NCI-H146 treated with DMSO at 0.1 percent for 48 hours (cell line): ENCODE measurements around the gene SNX15.
"Not testable (repeated sequence)": the region's sequence is repeated elsewhere in the genome, so short reads cannot be mapped to it uniquely, and the experiment has no call there.

Source experiments
- DNase-seq: peaks from one replicate; lab custom pipeline; 2025; ENCODE audit not compliant: unreplicated experiment; lab: John Stamatoyannopoulos, UW

The SNX15 gene, protein sequence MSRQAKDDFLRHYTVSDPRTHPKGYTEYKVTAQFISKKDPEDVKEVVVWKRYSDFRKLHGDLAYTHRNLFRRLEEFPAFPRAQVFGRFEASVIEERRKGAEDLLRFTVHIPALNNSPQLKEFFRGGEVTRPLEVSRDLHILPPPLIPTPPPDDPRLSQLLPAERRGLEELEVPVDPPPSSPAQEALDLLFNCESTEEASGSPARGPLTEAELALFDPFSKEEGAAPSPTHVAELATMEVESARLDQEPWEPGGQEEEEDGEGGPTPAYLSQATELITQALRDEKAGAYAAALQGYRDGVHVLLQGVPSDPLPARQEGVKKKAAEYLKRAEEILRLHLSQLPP

DNA sequence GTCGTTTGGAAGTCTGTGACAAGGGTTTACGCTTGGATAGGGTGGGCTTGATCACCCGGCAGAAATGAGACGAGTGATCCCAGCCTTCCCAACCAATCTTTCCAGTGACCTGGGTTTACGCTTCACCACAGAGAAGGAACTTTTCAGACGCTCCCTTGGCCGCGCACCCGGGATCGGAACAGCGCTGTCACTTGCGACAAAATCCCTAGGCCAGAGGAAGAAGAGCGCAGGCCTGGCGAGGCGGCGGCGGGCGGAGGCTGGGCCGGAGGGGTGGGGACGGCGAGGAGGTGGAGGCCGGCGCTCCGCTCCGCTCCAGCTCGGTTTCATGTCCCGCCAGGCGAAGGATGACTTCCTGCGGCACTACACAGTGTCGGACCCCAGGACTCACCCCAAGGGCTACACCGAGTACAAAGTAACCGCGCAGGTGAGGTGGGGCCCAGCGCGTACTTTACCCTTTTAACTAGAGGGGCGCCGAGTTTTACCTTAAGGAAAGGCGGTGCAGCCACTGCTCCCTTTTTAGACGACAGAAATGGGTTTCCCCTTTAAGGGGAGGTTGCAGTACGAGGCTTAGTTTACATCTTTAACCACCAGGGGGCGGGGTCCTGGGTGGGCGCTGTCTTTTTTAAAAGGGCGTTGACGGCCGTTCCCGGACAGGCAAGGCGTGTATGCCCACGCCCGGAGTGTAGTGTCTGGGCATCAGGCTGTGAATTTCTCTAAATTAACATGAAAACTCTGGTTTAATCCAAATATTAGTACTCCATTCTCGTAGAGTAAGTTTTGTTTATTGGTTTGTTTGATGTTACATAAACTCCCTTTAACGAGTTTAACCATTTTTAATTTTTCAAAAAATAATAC lies at the start of gene SNX15:
Gene SNX15, plus strand, starts transcription at position 227 of the 855 bp plus-strand sequence. Its CDS starts 99 bp downstream, at position 326.
- peak; percentile 96 for DNase-seq

DNA sequence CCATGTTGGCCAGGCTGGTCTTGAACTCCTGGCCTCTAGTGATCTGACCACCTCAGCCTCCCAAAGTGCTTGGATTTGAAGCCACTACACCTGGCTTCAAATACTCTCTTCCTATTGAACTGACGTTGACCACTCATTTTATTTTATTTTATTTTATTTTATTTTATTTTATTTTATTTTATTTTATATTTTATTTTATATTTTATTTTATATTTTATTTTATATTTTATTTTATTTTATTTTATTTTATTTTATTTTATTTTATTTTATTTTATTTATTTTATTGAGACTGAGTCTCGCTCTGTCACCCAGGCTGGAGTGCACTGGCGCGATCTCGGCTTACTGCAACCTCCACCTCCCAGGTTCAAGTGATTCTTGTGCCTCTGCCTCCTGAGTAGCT lies 43.9 kb upstream of the SNX15 start:
- not testable (repeated sequence) for DNase-seq

DNA sequence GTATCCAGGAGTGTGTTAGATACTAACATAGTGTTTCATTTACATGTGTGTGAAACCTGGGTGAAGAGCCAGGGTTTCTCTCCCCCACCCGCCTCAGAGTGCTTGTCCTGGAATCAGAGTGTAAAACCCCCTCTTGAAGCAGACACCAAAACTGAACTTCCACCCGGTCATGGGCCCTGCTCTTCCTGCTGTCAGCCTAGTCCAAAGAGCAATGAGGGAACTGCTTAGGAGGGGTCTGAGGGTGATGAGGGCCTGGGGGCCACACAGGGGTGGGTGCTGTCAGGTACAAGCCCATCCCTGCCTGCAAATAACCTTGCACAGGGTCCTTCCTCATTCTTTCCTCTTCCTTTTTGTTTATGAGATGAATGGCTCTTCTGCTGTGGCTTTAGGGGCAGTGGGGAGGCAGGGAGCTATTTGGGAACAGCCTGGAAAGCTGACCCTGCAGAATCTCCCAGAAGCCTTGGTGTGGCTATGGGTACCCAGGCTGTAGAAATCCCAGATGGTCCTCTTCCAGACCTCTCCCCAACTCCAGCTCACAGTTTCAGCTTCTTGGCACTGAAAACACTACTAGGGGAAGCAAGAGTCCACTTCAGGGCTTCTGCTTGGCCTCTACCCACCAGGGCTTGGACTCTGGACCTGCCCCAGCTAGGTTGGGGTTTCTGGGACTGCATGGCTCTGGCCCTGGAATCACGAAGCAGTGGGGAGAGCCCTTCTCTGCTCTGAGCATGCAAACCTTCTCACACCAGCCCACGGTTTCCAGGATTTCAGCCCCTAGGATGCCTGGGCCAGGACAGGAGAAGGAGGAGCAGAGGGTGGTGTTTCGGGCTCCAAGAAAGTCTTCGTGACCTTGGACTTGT lies 39.0 kb upstream of the SNX15 start:
- DNase-seq: no peak

DNA sequence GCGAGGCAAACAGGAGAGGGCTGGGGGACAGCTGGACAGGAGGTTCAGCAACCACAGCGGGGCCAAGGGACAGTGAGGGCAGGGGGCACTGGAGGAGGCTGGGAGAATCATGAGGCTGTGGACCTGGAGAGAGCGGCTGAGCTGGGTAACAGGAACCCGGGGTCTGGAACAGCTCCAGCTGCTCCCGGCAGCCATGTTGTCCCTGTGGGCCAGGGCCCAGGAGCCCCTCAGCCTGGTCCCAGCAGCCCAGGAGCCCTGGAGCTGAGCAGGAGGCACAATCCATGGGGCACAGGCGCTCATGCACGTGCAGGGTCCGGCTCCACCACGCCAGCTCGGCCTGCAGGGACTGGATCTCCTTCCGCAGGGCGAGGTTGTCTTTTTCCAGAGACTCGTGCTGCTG lies 37.8 kb upstream of the SNX15 start:
- DNase-seq: no peak

DNA sequence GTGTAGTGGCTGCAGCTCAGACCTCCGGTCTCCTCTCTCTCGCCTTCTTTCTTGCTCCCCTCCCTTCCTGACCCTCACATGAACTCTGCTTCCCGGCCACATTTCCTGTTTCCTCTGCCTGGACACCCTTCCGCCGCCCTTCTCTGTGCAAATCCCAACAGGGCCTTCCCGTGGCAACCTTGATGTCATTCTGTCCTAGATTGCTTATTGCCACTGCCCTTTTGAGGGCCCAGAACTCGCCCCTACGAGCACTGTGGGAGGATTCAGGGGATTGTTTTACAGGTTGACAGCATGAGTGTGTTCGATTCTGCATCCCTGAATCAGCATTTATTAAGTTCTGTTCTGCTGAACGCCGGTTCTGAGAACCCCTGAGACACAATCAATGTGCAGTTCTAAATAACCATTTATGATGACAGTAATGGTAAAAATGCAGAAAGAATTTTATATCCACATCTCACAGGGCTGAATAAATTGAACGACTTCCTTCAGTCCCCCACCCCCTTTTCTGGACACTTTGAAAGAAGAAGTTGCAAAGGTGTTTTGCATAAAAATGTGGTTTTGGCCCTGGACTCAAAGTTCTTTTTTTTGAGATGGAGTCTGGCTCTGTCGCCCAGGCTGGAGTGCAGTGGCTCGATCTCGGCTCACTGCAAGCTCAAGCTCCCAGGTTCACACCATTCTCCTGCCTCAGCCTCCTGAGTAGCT lies 36.9 kb upstream of the SNX15 start:
- DNase-seq: no peak

DNA sequence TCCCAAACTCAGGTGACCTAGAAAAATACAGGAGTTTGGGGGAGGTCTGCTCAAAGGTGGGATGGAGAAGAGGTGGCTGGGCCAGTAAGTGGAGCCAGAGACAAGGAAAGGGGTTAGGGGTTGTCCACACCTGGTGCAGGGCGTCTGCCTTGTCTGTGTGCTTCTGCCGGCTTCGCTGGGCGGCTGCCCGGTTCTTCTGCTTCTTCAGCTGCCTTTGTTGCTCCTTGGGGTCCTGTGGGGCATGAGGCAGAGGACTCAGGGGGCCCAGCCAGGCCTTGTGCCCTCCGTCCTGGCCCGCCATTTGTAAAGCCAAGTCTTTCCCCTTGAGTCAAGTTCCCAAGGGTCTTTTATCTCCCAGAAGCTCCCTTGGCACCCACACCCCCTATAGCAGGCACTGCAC lies 32.9 kb upstream of the SNX15 start:
- DNase-seq: no peak

DNA sequence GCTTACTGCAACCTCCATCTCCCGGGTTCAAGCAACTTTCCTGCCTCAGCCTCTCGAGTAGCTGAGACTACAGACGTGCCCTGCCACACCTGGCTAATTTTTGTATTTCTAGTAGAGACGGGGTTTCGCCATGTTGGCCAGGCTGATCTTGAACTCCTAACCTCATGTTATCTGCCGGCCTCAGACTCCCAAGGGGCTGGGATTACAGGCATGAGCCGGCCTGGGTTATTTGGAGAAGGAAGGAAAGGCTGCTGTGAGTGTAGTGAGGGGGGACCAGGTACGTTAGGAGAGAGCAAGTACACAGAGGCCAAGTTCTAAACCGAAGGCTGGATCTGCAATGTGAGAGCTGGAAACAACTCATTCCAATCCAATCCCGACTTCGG lies 30.9 kb upstream of the SNX15 start:
- no peak for DNase-seq

DNA sequence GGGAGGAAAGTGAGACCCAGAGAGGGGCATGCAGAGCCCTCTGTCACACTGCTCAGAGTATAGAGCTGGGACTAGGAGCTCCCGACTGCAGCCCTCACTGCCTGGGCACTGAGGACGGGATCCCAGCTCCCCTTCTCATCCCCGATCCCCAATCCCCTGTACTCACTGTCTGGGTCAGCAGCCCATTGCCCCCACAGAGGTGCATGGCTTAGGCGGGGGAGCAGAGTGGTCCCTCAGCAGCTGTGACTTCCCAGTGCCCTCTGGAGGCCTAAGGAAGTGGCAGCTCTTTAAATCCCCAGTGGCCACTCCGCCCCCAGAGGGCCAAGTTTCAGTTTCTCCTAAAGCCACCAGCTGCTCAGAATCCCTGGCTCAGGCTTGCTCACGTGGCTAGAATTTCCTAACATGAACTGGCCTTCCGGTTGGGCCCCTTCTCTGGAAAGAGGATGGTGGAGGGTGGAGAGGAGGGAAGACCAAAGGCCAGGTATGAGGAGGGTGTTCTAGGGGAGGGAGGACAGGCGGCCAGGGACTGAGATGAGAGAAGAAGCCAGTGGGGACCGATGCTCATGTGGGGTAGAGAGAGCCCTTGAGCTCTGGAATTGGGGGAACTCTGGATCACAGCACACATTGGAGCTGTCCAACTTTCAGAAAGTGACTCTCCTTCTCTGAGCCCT lies 30.4 kb upstream of the SNX15 start, which contains the start of gene BATF2:
Gene BATF2, minus strand, starts transcription at position 262 of the 671 bp plus-strand sequence. Its CDS starts 57 bp downstream, at position 205.
- peak; percentile 48 for DNase-seq

DNA sequence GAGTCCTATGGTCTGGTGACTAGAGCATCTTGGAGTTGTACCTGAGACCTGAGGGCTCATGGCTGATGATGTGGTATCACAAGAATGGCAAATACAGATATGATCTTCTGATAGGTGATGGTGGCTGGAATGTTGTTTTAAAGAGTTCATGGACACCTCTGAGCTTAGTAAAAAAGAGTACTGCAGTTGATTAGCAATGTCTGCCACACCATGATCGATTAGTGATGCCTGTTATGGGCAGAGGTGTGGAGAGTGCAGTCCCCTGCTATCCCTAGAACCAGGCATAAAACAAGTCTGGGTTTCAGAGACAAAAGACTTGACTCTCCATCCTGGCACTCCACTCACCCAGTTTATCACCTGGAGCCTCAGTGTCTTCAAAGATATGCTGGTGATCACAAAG lies 29.1 kb upstream of the SNX15 start:
- no peak for DNase-seq

DNA sequence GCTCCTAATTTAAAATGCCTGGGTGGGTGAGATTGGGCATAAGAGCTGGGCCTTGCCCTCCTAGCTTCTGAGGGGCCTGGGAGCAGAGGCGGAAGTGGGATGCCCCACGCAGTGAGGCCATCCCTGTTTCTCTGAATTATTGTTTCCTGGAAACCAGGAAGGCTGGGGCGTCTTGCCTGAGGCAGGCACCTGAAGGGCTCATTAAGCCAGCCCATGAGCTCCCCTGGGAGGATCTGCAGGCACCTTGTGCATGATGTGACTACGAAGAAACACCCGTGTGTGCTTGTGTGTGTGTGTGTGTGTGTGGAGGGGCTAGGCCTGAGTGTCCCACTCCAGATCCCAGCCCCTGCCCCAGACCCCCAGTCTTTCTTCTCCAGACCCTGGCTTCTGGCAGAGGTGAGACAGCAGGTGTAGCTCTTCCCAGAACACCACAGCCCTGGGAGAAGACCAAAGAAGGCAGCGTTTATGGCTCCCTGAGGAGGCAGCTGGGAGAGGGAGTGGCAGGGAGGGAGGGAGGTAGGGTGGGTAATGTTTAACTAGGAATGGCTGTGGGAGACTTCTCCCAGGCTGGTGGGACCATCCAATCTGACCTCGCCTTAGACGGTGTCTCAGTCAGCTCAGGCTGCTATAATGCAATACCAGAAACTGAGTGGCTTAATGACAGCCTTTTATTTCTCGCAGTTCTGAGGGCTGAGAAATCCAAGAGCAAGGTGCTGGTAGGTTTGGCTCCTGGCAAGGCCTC lies 28.4 kb upstream of the SNX15 start:
- no peak for DNase-seq

DNA sequence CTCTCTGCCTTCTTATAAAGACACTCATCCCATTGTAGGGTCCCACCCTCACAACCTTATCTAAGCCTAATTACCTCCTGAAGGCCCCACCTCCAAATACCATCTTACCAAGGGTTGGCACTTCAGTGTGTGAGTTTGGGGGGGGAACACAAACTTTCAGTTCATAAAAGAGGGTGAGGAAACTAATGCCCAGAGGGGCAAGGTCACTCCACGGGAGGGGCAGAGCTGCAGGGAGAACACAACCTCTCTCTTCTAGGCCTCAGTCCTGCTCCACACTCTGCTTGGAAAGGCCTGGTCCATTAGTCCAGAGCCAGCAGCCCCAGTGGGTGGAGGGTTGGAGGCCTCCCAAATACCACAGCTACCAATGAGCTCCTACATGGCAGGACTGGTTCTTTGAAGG lies 27.8 kb upstream of the SNX15 start:
- DNase-seq: no peak

DNA sequence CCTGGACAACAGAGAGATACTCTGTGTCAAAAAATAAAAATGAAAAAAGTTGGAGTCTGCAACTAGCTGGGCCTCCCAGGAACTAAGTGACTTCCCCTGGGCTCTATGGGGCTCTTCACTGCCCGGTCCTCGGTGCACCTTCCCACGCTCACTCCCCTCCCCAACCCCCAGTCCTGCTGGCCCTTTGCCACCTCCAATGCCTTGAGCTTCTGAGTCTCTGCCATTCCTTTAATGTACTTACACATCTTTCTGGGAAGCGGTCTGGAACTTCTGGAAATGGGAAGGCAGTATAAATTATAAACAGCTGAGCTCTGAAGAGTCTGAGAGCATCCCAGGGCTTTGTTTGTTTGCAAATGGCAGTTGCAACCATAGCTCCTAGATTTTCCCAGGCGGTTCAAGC lies 24.5 kb upstream of the SNX15 start:
- DNase-seq: no peak

DNA sequence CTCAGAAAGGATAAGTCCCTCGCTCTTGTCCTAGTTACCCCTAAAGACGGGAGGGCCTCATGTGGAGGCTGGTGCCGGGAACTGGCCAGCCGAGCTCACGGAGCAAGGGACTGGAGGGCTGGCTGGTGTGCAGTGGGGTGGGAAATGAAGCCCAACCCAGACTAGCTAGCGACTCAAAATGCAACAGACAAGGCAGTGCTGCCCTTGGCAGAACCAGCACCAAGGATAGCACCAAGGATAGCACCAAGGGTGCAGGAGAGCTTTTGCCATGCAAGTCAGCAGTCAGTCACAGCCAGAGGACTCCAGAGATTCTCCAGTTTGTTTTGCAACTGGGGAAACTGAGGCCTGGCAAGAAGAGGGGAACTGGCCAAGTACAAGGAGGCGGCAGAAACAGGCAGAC lies 24.0 kb upstream of the SNX15 start:
- DNase-seq: no peak

DNA sequence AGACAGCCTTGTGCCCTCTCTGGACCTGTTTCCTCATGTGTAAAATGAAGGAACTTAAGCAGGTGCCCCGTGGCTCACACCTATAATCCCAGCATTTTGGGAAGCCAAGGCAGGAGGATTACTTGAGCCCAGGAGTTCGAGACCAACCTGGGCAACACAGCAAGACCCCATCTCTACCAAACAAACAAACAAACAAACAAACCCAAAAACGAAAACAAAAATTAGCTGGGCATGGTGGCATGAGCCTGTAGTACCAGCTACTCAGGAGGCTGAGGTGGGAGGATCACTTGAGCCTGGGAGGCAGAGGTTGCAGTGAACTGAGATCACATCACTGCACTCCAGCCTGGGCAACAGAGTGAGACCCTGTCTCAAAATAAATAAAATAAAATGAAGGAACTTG lies 23.3 kb upstream of the SNX15 start:
- not testable (repeated sequence) for DNase-seq

DNA sequence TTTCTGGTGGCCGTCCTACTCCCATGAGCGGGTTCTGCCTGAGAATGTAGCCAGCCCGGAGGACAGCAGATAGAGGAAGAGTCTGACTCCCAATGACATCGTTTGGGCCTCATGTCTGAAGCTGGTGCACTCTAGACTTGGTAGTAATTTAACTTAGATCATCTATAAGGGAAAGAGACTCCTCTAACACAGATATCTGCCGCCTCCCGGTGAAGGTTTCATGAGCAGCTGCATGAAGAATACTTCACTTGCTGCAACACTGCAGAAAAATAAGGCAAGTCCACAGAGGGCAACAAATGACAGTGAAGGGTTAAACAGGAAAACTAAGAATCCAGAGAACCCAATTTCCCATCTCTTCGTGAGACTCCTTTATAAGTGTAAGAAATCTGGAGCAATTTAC lies 19.2 kb upstream of the SNX15 start:
- DNase-seq: no peak

DNA sequence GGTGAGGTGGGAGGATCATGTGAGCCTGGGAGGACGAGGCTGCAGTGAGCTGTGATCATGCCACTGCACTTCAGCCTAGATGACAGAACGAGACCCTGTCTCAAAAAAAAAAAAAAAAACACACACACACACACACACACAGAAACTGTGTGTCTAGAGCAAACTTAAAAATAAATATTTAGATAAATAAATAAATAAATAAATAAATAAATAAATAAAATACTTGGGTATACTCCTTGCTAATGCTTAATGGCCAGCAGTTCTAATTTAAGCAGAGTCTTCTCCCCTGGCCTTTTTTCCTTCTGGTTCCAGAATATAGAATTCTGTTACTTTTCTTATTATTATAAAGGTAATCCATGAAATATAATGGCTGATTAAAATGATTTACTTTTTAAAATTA lies 18.4 kb upstream of the SNX15 start:
- no peak for DNase-seq

DNA sequence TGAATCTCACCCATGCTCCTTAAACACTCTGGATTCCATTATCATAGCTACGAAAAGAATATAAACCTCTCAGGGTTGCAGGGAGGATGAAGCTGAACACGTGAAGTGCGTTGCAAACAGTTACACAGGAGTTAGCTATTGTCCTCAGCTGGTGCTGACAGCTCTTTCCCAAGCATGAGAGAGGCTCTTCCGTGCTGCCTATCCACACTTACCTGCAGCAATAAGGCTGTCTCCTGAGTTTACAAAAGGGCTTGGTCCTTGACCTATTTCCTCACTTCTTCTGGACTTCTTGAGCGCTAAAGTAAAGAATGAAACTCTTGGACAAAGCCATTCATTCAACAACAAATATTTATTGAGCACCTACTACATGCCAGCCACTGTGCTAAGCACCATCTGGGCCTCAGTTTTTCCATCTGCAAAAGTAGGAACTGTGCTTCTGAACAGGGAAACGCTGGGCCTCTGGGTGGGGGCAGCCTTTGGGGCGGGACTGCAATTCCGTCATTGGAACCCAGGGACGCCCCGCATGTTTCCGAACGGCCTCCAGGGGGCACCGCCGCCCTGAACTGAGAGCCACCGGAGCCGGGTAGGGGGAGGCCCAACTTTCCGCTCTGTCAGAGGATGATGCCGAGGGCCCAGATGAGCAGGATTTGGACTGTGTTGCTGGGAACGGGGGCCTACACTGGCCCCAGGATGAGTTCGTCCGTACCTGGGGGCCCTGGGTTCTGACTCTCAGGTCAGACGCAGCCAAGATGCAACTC lies 13.9 kb upstream of the SNX15 start:
- DNase-seq: peak; percentile 52

DNA sequence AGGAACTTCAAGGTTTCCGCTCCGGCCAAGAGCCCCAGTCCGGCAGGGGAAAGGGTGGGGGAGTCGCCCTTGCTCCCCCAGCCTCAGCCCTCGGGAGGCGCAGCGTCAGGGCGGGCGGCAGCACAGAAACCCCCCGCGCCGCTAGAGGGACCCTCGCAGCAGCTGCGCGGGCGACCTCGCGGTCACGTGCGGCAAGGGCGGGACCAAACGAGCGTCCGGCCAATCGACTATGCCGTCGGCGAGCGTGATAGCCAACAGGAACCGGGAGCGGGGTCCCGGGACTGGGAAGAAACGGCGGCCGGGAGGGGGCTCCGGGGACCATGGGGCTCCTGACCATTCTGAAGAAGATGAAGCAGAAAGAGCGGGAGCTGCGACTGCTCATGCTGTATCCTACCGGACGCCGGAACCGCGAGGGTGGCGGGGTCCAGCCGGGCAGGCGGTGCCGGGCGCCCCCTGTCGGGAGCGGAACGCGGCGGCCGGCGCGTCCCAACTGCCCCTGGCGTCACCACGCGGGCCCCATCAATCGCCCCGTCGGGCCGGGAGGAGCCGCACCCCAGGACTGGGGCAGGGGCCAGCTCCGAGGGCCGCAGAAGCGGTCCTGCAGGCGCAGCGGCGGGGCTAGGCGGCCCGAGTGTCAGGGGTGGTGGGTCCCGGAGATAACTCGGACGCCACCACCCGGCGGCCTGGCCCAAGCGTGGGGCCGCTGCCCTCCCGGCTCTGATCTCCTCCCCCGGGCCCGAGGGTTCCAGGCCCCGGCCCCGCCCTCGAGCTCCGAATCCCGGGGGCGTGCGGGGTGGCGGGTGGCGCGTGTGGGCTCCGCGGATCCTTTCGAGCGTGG lies 13.1 kb upstream of the SNX15 start, which contains the start of gene ARL2:
Gene ARL2, plus strand, starts transcription at position 273 of the 838 bp plus-strand sequence. Its CDS starts 48 bp downstream, at position 321.
- DNase-seq: peak; percentile 76
